IMR-90 (cell line): ENCODE data around the gene CHN1. TPM values are rescaled to one million over a fixed set of nuclear protein-coding genes. Genes with fewer than 3 reads are reported as not detected.

Source experiments
- ATAC-seq: fragments of 200-7000 bp; cut with Tn5 transposase; 2 replicates; pipeline ENCODE4 v1.9.1; 2020; ENCODE audit warnings: low read depth, mild to moderate bottlenecking, moderate library complexity
- BruUV-seq: library from RNA; stranded (reverse); fragments of 400-500 nt; replicated peaks from 2 replicates; lab custom pipeline; 2021; lab: Mats Ljungman, UMichigan
- CTCF ChIA-PET: fragments of 300-600 bp; formaldehyde crosslinking; extraction: SDS; loops from one replicate; lab custom pipeline; 2021; ENCODE audit warnings: antibody characterized with exemption; lab: Yijun Ruan, JAX
- POLR2A ChIA-PET: fragments of 300-600 bp; sonication (Branson Sonifier 250); formaldehyde crosslinking; loops from one replicate; lab custom pipeline; 2022; ENCODE audit warnings: antibody characterized with exemption; ENCODE audit not compliant: unreplicated experiment; lab: Charles Lee
- DNase-seq: peaks from one replicate; pipeline ENCODE4 v3.0.0; 2013
- H2AFZ ChIP-seq: replicated peaks from 2 replicates; pipeline ENCODE3; 2013; ENCODE audit warnings: low read length, mild to moderate bottlenecking; ENCODE audit not compliant: poor library complexity
- H2AK5ac ChIP-seq: 2 replicates; pipeline ENCODE4 v1.6.1; 2013; ENCODE audit warnings: low read depth, low read length, inconsistent platforms
- H2AK9ac ChIP-seq: replicated peaks from 2 replicates; pipeline ENCODE3; 2013; ENCODE audit warnings: mild to moderate bottlenecking, low read depth, low read length, moderate library complexity; ENCODE audit not compliant: poor library complexity
- H2BK120ac ChIP-seq: 2 replicates; pipeline ENCODE4 v1.6.1; 2013; ENCODE audit warnings: low read depth, low read length, inconsistent platforms
- H2BK15ac ChIP-seq: 3 replicates; pipeline ENCODE4 v1.6.1; 2013; ENCODE audit warnings: low read depth, low read length, inconsistent platforms
- H2BK20ac ChIP-seq: 2 replicates; pipeline ENCODE4 v1.6.1; 2013; ENCODE audit warnings: low read depth, mild to moderate bottlenecking, inconsistent platforms, low read length, moderate library complexity
- H2BK5ac ChIP-seq: 2 replicates; pipeline ENCODE4 v1.6.1; 2013; ENCODE audit warnings: mild to moderate bottlenecking, low read depth, low read length, inconsistent platforms; ENCODE audit not compliant: poor library complexity, severe bottlenecking
- H3K14ac ChIP-seq: replicated peaks from 2 replicates; pipeline ENCODE4 v1.6.1; 2013; ENCODE audit warnings: low read depth, low read length, inconsistent platforms
- H3K18ac ChIP-seq: 2 replicates; pipeline ENCODE4 v1.6.1; 2013; ENCODE audit warnings: low read depth, low read length, control low read depth
- H3K23ac ChIP-seq: 2 replicates; pipeline ENCODE4 v1.6.1; 2013; ENCODE audit warnings: low read depth, low read length, inconsistent platforms
- H3K27ac ChIP-seq: 2 replicates; pipeline ENCODE4 v1.5.1; 2013; ENCODE audit warnings: mild to moderate bottlenecking, control low read depth, low read length; ENCODE audit not compliant: insufficient read depth
- H3K27me3 ChIP-seq: 2 replicates; pipeline ENCODE4 v1.6.1; 2013; ENCODE audit warnings: low read length; ENCODE audit not compliant: control insufficient read depth, insufficient read depth
- H3K36me3 ChIP-seq: 2 replicates; pipeline ENCODE4 v1.6.1; 2013; ENCODE audit warnings: low read length, mixed read lengths; ENCODE audit not compliant: control insufficient read depth, insufficient read depth
- H3K4ac ChIP-seq: 2 replicates; pipeline ENCODE4 v1.6.1; 2013; ENCODE audit warnings: low read depth, low read length, inconsistent platforms
- H3K4me1 ChIP-seq: 2 replicates; pipeline ENCODE4 v1.6.1; 2013; ENCODE audit warnings: low read length, mixed read lengths; ENCODE audit not compliant: control insufficient read depth, insufficient read depth
- H3K4me2 ChIP-seq: 2 replicates; pipeline ENCODE4 v1.6.1; 2013; ENCODE audit warnings: low read depth, mild to moderate bottlenecking, control low read depth, low read length, moderate library complexity
- H3K4me3 ChIP-seq: 2 replicates; pipeline ENCODE4 v1.5.1; 2013; ENCODE audit warnings: low read depth, mild to moderate bottlenecking, control low read depth, low read length, moderate library complexity; ENCODE audit not compliant: insufficient read depth
- H3K56ac ChIP-seq: 2 replicates; pipeline ENCODE4 v1.6.1; 2013; ENCODE audit warnings: low read length, inconsistent platforms; ENCODE audit not compliant: insufficient read depth; ENCODE audit errors: extremely low read depth
- H3K79me1 ChIP-seq, 2 experiments: 2 replicates each; pipeline ENCODE4 v1.6.1; 2013; ENCODE audit warnings: low read length in 2 of 2, inconsistent platforms in 1 of 2, low read depth in 1 of 2
- H3K9ac ChIP-seq: 2 replicates; pipeline ENCODE4 v1.6.1; 2013; ENCODE audit warnings: low read depth, low read length, control low read depth
- H3K9me1 ChIP-seq: 2 replicates; pipeline ENCODE4 v1.6.1; 2013; ENCODE audit warnings: low read length, inconsistent platforms; ENCODE audit not compliant: insufficient read depth
- H3K9me3 ChIP-seq: 2 replicates; pipeline ENCODE4 v1.6.1; 2013; ENCODE audit warnings: low read length; ENCODE audit not compliant: control insufficient read depth, insufficient read depth
- H4K20me1 ChIP-seq: 2 replicates; pipeline ENCODE4 v1.6.1; 2013; ENCODE audit warnings: low read length, inconsistent platforms; ENCODE audit not compliant: insufficient read depth
- H4K5ac ChIP-seq: 2 replicates; pipeline ENCODE4 v1.6.1; 2013; ENCODE audit warnings: mild to moderate bottlenecking, low read depth, low read length, control low read depth
- H4K8ac ChIP-seq, 2 experiments: 2 replicates each; pipeline ENCODE4 v1.6.1; 2013; ENCODE audit warnings: low read depth in 2 of 2, low read length in 2 of 2, control low read depth in 1 of 2, inconsistent platforms in 1 of 2
- H4K91ac ChIP-seq: 2 replicates; pipeline ENCODE4 v1.6.1; 2013; ENCODE audit warnings: low read depth, low read length, inconsistent platforms; ENCODE audit not compliant: insufficient read depth
- BHLHE40 ChIP-seq: fragments of 150-350 bp; IDR thresholded peaks from 2 replicates; pipeline ENCODE4 v1.6.1; 2016; ENCODE audit warnings: mild to moderate bottlenecking, low read depth, low read length
- CEBPB ChIP-seq: IDR thresholded peaks from 2 replicates; pipeline ENCODE4 v1.6.1; 2012; ENCODE audit warnings: low read depth, low read length, improper control_type of control experiment
- CHD1 ChIP-seq: IDR thresholded peaks from 2 replicates; pipeline ENCODE4 v1.6.1; 2012; ENCODE audit warnings: low read depth, low read length, improper control_type of control experiment
- MAFK ChIP-seq: IDR thresholded peaks from 2 replicates; pipeline ENCODE4 v1.6.1; 2012; ENCODE audit warnings: low read depth, low read length, improper control_type of control experiment
- MXI1 ChIP-seq: IDR thresholded peaks from 2 replicates; pipeline ENCODE4 v1.6.1; 2012; ENCODE audit warnings: low read depth, mild to moderate bottlenecking, low read length, moderate library complexity, borderline replicate concordance
- NFE2L2 ChIP-seq: fragments of 150-350 bp; IDR thresholded peaks from 2 replicates; pipeline ENCODE4 v1.6.1; 2016; ENCODE audit warnings: low read depth, mild to moderate bottlenecking, low read length
- POLR2A ChIP-seq: IDR thresholded peaks from 2 replicates; pipeline ENCODE4 v1.6.1; 2012; ENCODE audit warnings: mild to moderate bottlenecking, low read depth, low read length
- RAD21 ChIP-seq: IDR thresholded peaks from 2 replicates; pipeline ENCODE4 v1.6.1; 2012; ENCODE audit warnings: low read length, improper control_type of control experiment
- WGBS, 2 experiments: methylation state at CpG; one replicate each; pipeline versions ENCODE4 v1.1.5 to v1.1.7; 2013; ENCODE audit warnings: missing lambda C conversion rate in 2 of 2; ENCODE audit not compliant: insufficient read length in 1 of 2; ENCODE audit errors: extremely low coverage in 2 of 2; 5-methylcytosine and 5-hydroxymethylcytosine counted together
- dilution Hi-C: fragments of 300-500 bp; cut with HindIII; formaldehyde crosslinking; loops from one replicate; pipeline ENCODE4 v1.14.3; 2018; ENCODE audit warnings: low sequenced_read_pairs; ENCODE audit not compliant: unreplicated experiment
- in situ Hi-C: fragments of 300-500 bp; cut with MboI; formaldehyde crosslinking; loops from 3 replicates; pipeline ENCODE4 v1.14.3; 2019; ENCODE audit warnings: low sequenced_read_pairs, inconsistent platforms, mixed read lengths
- intact Hi-C: fragments of 100-400 bp; cut with micrococcal nuclease; formaldehyde crosslinking; loops from 2 replicates; pipeline ENCODE4 v1.10.0; 2022
- polyA plus RNA-seq, 3 experiments: library from polyadenylated mRNA; depleted of rRNA; stranded (reverse); fragments of >200 nt; gene quantifications; 2 replicates each; pipeline ENCODE4 v1.2.3, GENCODE V29; 2012; ENCODE audit warnings: low replicate concordance in 1 of 3
- total RNA-seq: library from RNA; depleted of rRNA; stranded (reverse); fragments of >200 nt; gene quantifications from 2 replicates; pipeline ENCODE4 v1.2.3, GENCODE V29; 2012

Gene CHN1
- total and polyA plus RNA-seq, 2 of the 4 experiments (the other 2 are of a cell fraction) = 58.4 to 66.9 TPM

- Histone ChIP-seq H3K23ac (no peak overlapping the region), H3K4me1 (no peaks in the 10 kb centered on the region), H3K4ac (no peak overlapping the region), H3K9me1 (no peaks in the 10 kb centered on the region), H3K4me2 (no peak overlapping the region), H3K56ac (no peak overlapping the region), H2BK15ac (no peak overlapping the region), H3K4me3 (no peak overlapping the region), H3K14ac (no peak overlapping the region), H4K8ac (no peak overlapping the region), H3K9me3 (no peaks in the 10 kb centered on the region), H4K5ac (no peak overlapping the region), H3K27me3 (peaks cover 24% of the 10 kb centered on the region), H2BK120ac (no peak overlapping the region), H2AK5ac (no peak overlapping the region), H2AFZ (no peak overlapping the region), H3K27ac (no peak overlapping the region), H4K20me1 (no peaks in the 10 kb centered on the region), H3K9ac (no peak overlapping the region), H4K91ac (no peak overlapping the region), H2BK20ac (no peak overlapping the region), H3K36me3 (no peaks in the 10 kb centered on the region), H3K79me1 (no peaks in the 10 kb centered on the region), H3K18ac (no peak overlapping the region), H2AK9ac (no peak overlapping the region), H2BK5ac (no peak overlapping the region)
- no CpG with 5 or more reads among the region's 2 CpGs for WGBS, 2 experiments
- dilution Hi-C loops (no loop called here), in situ Hi-C loops (no loop called here), intact Hi-C loops (loop anchor here (5.0 kb wide), 2 partner anchors 71 to 304 kb away; no protein-coding TSS in a partner anchor)
- ChIA-PET POLR2A (no interaction called here), CTCF (interaction anchor here (0.8 kb wide), 1 partner anchor 10 kb away, joined by 3 read pairs; no protein-coding TSS in a partner anchor)
- TF ChIP-seq MXI1 (no peak), CHD1 (no peak), NFE2L2 (no peak), RAD21 (no peak), MAFK (no peak), BHLHE40 (no peak), POLR2A (no peak), CEBPB (no peak)
- ATAC-seq (no peak), DNase-seq (no peak)
- no TSS peak for BruUV-seq
Observed at GRCh38 chr2:175006281-175006680, 1.1 kb upstream of the CHN1 start.
